Mesenteric fat pad (tissue), 1 donor: ENCODE data around the gene TRAPPC5. TPM values are rescaled to one million over a fixed set of nuclear protein-coding genes. Genes with fewer than 3 reads are reported as not detected.
"Not testable (repeated sequence)": the region's sequence is repeated elsewhere in the genome, so short reads cannot be mapped to it uniquely, and the experiment has no call there.

Source experiments
- DNase-seq: peaks from one replicate; pipeline ENCODE4 v3.0.0-alpha.2; 2020; ENCODE audit warnings: low spot score
- long read RNA-seq: library from polyadenylated mRNA; unstranded; transcript quantifications from one replicate; pipeline ENCODE4 v2.0.0, GENCODE V29; 2020
- total RNA-seq: library from RNA; stranded (reverse); fragmentation: NEBNext Ultra II Directional; extraction: Animal tissue kit (Norgen Biotek cat#: 25700); gene quantifications from one replicate; pipeline ENCODE4 v1.2.1, GENCODE V29; 2021
- donor health status: DM: yes; HTN: yes; CAD: no.

Gene TRAPPC5
- total RNA-seq, result 107 TPM
- long read RNA-seq, full-length matches to known transcripts, result 25 of 25 reads
- long read RNA-seq, partial matches to known transcripts, result 0 of 25 reads
- long read RNA-seq, other reads (novel, unspliced or antisense), result 0 of 25 reads

DNA sequence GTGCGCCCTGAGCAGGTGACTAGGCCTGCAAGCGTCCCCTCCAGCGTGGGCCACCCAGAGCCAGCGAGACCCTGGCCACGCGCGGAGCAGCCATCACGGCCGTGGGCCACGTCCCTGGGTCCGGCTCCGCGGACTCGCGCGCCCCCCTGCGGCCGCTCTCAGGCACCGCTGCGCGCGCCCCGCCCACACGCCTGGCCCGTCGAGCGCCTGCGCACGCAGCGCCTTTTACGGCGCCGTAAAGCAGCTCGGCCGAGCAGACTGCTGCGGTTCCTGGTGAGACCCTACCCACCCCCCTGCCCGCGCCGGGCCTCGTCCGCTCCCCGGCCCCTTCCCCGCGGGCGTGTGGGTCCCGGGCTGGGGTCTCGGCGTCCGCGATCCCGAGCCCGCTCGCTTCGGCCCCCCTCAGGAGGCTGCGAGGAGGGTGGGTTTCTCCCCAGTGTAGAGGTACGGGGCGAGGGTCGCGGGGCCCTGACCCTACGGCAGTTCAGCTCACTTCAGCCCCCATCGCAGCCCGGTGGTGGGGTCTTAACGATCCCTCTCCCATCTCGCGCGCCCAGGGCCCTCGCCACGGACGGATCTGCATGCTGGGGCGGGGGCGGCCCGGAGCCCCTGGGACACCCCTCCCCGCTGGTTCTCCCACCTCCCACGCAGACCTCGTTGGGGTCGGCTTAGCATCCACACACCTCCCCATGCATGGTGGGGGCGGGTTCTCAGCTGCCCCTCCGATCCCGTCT, at the start of gene TRAPPC5:
Gene TRAPPC5 (plus strand): TSS at position 228 of the 734 bp plus-strand sequence. CDS start 1,421 bp downstream, outside the sequence.
- DNase-seq, result peak; percentile 97

DNA sequence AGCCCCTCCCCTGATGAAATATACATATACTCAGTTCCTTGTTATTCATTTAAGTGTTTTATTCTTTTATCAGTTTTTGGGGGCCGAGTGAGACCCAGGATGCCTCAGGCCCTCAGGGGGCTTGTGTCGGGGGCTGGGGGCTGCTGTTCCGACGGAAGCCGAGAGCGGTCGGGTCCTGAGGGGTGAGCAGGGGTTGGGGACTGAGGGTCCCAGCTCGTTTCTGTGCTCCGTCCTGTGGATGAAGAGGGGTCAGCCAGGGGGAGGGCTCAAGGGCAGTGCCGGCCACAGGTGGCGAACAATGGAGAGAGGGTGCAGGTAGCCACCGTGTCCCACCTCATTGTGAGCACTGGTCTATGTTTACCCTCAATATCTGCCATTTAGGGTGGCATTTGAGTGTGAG, 49.1 kb upstream of the TRAPPC5 start:
- no peak for DNase-seq

- no peak for DNase-seq
These were observed 48.1 kb upstream of the TRAPPC5 start for GRCh38 chr19:7632340-7633203.

DNA sequence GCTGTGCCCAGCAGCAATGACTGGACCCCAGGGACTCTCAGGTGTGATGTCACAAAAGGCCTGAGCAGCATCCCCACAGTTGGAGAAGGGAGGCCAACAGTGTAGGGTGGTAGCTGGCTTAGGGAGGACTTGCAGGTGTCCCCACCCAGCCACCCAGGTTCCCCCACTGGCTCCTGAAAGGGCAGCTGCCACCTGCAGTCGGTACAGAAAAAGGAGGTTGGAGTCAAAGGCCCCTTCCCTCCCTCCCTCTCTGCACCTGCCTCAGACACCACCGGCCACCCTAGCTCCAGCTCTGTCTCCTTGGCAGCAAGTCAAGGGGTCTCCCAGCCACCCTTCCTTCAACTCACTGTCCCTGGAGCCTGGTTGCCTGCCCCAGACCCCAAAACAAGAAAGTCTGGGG, 46.9 kb upstream of the TRAPPC5 start, which contains the start of gene PCP2:
Gene PCP2 (minus strand): TSS at position 22 of the 400 bp plus-strand sequence. CDS start 262 bp downstream, outside the sequence.
- DNase-seq, result no peak

- DNase-seq, result no peak
These were observed 45.0 kb upstream of the TRAPPC5 start for GRCh38 chr19:7635670-7636069.

GRCh38 chr19:7636317-7636690, 44.3 kb upstream of the TRAPPC5 start:
- no peak for DNase-seq

DNA sequence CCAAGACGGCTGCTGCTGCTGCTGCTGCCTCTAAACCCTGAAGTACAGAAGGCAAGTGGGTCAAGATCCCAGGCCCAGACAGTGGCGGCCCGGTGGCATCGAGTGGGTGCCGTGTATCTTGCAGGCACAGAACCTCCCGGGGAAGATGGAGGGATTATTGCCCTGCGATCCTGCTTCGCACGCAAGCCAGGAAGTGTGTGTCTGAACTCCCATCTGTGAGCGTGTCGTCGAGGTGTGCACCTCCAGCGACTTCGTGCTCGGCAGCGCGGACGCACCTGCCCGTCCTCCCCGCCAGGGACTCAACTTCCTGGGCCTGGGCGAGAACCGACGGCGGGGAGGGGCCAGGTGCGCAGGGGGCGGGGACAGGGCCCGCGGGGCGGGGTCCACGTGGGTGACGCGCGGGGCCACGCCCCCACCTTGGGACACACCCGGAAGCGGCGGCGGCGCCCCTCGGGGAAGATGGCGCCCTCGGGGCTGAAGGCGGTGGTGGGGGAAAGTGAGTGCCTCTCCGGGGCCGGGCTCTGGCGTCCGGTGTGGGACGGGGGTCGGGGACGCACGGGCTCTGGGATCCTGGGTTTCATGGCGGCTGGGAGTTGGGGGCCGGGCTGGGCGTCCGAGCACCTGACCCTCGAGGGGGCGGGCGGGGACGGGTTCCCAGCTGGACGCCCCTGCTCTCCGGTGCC, 43.8 kb upstream of the TRAPPC5 start, which contains the start of gene STXBP2:
Gene STXBP2 (plus strand): TSS at position 420 of the 683 bp plus-strand sequence. CDS start 40 bp downstream, at position 460.
- DNase-seq, result peak; percentile 94

DNA sequence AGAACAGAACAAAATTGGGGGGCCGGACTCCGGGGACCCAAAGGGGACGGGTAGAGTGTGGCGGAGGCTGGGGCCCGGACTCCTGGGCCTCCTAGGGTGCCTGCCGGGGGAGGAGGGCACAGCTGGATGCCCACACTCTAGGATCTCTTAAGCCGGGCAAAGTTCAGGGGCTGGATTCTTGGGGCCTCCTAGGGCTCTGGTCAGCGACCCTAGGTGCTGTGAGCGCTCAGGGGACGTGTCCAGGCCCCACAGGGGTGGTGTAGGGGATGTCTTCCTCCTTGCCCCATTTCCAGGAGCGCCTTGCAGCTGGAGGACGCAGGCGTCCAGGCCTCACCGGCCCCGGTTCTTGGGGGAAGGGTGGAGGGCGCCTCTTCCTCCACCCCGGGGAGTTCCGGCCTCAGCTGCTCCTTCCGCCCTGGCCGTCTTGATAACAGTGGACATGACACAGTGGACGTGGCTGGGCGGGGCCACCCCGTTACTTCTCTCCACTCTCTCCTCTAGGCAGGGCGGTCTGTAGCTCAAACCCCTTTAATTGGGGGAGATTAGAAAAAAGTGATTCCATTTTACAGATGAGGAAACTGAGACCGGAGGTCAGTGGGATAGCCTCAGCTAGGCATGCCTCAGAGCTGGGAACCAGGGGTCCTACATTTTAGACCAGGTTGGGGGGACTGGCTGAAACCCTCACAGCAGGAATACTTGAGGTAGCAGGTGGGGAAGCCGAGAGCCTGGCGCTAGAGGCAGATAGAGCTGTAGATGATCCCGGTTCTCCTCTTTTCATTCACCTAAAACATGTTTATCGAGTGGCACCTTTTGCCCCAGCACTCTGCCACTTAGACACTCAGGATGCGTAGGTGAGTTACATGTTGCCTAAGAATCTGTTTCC, 43.0 kb upstream of the TRAPPC5 start:
- DNase-seq, result no peak

DNA sequence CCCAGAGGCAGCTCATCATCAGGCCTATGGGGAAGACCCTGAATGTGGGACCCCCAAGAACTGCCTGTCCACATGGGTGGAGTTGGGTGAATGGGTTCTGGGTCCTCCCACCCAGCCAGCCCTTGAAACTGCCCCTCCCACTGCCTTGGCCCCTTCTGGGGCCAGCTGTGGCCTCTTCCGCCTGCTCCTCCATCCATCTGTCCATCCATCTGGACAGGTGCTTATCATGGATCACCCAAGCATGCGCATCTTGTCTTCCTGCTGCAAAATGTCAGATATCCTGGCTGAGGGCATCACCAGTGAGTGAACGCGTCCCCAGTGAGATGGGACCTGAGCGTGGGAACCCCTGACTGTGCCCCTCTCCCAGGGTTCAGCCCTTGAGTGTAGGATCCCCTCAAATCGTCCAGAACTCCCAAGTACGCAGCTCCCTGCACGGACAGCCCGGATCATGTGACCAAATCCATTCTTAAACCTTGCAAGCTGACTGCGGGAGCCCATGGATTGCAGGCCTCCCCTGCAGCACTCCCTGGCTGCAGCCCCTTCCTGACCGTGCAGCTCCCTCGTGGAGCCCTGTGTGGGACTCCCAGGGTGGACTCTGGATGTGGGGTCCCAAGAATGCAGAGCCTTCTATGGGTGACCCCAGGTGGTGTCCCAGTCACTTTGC, 41.7 kb upstream of the TRAPPC5 start:
- DNase-seq, result no peak

DNA sequence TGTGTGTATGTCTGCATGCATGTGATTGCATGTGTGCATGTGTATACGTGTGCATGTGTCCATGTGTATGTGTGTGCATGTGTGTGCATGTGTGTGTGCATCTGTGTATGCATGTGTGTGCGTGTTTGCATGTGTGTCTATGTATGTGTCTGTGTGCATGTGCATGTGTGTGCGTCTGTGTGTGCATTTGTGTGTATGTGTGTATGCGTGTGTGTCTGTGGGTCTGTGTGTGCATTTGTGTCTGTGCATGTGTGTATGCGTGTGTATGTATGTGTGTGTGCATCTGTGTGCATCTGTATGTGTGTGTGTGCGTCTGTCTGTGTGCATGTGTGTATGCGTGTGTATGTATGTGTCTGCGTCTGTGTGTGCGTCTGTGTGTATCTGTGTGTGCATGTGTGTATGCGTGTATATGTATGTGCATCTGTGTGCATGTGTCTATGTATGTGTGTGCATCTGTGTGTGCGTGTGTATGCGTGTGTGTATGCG, 40.7 kb upstream of the TRAPPC5 start:
- DNase-seq, result no peak

DNA sequence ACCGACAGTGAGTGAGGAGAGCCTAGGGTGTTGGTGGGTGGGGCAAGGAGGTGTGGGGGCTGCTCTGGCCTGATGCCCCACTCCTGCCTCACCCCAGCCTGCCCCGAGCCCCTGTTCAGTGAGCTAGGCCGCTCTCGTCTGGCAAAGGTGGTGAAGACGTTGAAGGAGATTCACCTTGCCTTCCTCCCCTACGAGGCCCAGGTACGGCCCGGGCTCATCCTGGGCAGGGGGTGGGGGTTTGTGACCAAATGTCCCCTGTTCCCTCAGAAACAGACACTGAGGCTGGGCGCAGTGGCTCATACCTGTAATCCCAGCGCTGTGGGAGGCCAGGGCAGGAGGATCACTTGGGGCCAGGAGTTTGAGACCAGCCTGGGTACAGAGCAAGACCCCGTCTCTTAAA, 39.8 kb upstream of the TRAPPC5 start:
- DNase-seq, result no peak

GRCh38 chr19:7641290-7642276, 39.0 kb upstream of the TRAPPC5 start:
- DNase-seq, result no peak

- no peak for DNase-seq
These were observed 38.2 kb upstream of the TRAPPC5 start for GRCh38 chr19:7642295-7643030.

DNA sequence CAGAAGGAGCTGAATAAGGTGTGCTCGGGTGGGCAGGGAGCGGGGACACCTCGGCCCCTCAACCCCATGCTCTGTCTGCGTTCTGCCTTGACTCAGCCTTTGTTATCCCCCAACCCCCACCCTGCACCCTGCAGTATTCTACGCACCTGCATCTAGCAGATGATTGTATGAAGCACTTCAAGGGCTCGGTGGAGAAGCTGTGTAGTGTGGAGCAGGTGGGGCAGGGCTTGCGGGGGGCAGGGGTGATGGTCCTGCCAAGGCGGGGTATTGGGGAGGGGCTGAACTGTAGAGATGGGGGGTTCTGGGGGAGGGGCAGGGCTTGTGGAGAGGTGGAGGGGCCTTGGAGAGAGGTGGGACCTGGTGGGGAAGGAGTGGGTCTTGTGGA, 37.6 kb upstream of the TRAPPC5 start:
- no peak for DNase-seq

DNA sequence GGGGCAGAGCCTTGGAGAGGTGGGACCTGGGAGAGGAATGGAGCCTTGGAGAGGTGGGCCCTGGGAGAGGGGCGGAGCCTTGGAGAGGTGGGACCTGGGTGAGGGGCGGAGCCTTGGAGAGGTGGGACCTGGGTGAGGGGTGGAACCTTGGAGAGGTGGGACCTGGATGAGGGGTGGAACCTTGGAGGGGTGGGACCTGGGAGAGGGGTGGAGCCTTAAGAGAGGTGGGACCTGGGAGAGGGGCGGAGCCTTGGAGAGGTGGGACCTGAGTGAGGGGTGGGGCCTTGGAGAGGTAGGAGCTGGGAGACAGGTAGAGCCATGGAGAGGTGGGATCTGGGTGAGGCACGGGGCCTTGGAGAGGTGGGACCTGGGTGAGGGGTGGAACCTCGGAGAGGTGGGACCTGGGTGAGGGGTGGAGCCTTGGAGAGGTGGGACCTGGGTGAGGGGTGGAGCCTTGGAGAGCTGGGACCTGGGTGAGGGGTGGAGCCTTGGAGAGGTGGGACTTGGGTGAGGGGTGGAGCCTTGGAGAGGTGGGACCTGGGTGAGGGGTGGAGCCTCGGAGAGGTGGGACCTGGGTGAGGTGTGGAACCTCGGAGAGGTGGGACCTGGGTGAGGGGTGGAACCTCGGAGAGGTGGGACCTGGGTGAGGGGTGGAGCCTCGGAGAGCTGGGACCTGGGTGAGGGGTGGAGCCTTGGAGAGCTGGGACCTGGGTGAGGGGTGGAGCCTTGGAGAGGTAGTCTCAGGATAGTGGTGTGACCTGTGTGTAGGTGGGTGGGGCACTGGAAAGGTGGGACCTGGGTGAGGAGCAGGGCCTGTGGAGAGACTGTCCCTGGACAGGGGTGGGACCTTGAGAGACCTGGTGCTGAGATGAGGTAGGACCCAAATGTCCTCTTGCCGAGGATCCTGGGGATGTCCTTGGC, 36.7 kb upstream of the TRAPPC5 start:
- not testable (repeated sequence) for DNase-seq

DNA sequence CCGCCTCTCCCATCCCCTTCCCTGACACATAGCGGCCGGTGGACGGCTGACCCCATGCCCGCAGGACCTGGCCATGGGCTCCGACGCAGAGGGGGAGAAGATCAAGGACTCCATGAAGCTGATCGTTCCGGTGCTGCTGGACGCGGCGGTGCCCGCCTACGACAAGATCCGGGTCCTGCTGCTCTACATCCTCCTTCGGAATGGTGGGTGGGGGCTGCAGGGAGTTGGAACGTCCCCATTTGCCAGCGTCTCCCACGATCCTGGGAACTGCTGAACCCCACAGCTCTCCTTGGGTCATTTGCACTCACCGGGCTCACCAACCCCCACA, 36.1 kb upstream of the TRAPPC5 start:
- no peak for DNase-seq

GRCh38 chr19:7645163-7645562, 35.5 kb upstream of the TRAPPC5 start:
- no peak for DNase-seq
